ENCODE results near the gene LRRC3B. TPM values are rescaled to one million over a fixed set of nuclear protein-coding genes. Genes with fewer than 3 reads are reported as not detected.

The LRRC3B gene
- total RNA-seq, 1 donor from 2014 or later, result 0.54 TPM

DNA sequence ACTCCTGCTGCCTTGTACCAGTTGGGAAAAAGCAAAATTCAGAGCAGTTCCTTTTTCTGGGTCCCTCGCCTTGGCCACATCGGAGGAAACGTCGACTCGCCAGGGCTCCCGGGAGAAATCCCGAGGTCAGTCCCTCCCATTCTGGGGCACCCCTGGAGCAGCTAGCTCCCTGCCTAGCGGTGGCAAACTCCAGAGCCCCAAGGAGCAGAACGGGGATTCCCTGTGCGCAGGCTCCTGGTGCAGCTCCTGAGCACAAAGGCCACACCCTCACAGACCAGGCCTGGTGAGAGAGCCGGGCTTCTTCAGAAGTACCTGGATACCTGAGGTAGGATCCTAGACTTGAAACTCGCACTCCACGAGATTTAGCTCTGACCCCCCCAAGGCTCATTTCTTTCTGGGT lies 2.6 kb downstream of the LRRC3B start:
- Mint-ChIP-seq H3K4me1 (peaks cover 30% of the 10 kb centered on the region), H3K4me3 (no peak overlapping the region), H3K36me3 (ENCODE audit: low read depth) (no peaks in the 10 kb centered on the region), H3K27ac (ENCODE audit: unreplicated experiment) (no peak overlapping the region), H3K27me3 (ENCODE audit: low read depth) (peaks cover 76% of the 10 kb centered on the region), H3K9me3 (no peaks in the 10 kb centered on the region)
- no peak for DNase-seq (ENCODE audit: low read depth, low spot score)
- TF ChIP-seq, protein P1, sequence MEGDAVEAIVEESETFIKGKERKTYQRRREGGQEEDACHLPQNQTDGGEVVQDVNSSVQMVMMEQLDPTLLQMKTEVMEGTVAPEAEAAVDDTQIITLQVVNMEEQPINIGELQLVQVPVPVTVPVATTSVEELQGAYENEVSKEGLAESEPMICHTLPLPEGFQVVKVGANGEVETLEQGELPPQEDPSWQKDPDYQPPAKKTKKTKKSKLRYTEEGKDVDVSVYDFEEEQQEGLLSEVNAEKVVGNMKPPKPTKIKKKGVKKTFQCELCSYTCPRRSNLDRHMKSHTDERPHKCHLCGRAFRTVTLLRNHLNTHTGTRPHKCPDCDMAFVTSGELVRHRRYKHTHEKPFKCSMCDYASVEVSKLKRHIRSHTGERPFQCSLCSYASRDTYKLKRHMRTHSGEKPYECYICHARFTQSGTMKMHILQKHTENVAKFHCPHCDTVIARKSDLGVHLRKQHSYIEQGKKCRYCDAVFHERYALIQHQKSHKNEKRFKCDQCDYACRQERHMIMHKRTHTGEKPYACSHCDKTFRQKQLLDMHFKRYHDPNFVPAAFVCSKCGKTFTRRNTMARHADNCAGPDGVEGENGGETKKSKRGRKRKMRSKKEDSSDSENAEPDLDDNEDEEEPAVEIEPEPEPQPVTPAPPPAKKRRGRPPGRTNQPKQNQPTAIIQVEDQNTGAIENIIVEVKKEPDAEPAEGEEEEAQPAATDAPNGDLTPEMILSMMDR (conservative IDR thresholded peaks at IDR 0.05), result no peak

DNA sequence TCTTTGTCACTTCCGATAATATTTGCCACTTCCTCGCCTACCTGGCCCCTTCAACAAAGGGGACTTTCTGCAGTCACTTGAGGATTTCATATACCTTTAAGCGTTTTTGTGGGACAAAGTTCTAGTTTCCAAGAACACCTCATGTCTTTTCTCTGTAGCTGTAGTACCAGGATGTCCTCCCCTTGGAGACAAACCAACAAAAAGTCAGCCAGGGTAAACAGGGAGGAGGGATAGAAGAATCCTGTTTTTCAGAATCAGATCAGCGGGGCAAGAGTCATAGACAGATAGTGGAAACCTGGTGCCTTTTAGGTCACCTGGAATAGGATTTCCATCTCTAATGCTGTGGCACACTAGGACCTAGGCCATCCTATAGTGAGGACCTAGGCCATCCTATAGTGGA lies 4.5 kb downstream of the LRRC3B start:
- TF ChIP-seq, protein P1 (conservative IDR thresholded peaks at IDR 0.05), result no peak
- DNase-seq (ENCODE audit: low read depth, low spot score), result no peak
- Mint-ChIP-seq H3K9me3 (no peaks in the 10 kb centered on the region), H3K36me3 (ENCODE audit: low read depth) (no peaks in the 10 kb centered on the region), H3K27ac (ENCODE audit: unreplicated experiment) (no peak overlapping the region), H3K27me3 (ENCODE audit: low read depth) (peaks cover 57% of the 10 kb centered on the region), H3K4me3 (no peak overlapping the region), H3K4me1 (peaks cover 23% of the 10 kb centered on the region)

DNA sequence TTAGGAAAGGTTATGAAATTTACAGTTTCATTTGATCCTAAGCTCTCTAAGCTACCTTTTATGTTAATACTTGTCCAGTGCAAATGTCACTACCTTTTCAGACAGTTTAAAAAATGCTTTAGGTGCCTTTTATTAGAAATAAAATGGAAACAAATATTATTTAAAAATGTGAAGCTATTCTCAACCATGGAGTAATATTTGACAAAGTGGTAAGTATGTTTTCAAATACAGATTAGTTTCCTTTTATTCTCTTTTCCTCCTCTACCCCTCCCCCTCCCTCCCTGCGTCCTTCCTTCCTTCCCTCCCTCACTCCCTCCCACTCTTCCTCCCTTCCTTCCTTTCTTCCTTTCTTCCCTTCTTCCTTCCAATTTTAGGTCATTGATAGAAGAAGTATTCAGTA lies 6.3 kb downstream of the LRRC3B start:
- Mint-ChIP-seq H3K9me3 (no peaks in the 10 kb centered on the region), H3K27me3 (ENCODE audit: low read depth) (peaks cover 43% of the 10 kb centered on the region), H3K36me3 (ENCODE audit: low read depth) (no peaks in the 10 kb centered on the region), H3K27ac (ENCODE audit: unreplicated experiment) (no peak overlapping the region), H3K4me1 (peaks cover 8% of the 10 kb centered on the region), H3K4me3 (no peak overlapping the region)
- TF ChIP-seq, protein P1 (conservative IDR thresholded peaks at IDR 0.05), result no peak
- no peak for DNase-seq (ENCODE audit: low read depth, low spot score)

DNA sequence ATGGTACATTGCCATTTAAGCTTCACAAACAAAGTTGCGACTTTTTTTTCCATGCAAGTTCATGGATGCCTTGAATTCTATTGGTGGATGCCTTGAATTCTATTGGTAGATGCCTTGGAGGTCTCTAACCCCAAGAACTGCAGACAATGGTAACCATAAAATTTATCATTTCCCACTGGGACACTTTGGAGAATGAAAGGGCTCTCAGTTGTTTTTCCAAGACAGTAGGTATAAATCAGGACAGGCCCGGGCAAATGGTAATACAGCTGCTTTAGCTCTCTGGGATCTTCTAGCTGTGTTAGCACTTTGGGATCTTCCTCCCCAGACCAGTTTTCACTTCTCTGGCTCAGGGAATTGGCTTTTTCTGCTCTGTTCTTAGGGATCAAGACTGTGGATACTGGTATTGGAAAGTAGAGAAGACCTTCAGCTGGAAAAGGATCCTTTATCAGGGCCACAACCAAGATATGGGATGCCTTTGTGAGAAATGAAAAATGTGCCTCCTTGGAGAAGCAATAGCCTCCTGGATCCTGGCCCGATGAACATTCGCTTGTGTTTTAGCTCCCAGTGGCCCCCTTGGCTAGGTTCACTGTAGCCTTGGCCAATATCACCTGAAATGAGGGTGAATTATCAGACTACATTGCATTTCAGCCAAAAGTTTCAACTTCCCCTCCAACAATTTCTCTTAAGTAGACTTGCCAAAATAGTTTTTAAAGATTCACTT lies 8.3 kb downstream of the LRRC3B start:
- TF ChIP-seq, protein P1 (conservative IDR thresholded peaks at IDR 0.05), result no peak
- Mint-ChIP-seq H3K36me3 (ENCODE audit: low read depth) (no peaks in the 10 kb centered on the region), H3K27me3 (ENCODE audit: low read depth) (peaks cover 24% of the 10 kb centered on the region), H3K4me3 (no peak overlapping the region), H3K9me3 (no peaks in the 10 kb centered on the region), H3K4me1 (peaks cover 4% of the 10 kb centered on the region), H3K27ac (ENCODE audit: unreplicated experiment) (no peak overlapping the region)
- no peak for DNase-seq (ENCODE audit: low read depth, low spot score)

DNA sequence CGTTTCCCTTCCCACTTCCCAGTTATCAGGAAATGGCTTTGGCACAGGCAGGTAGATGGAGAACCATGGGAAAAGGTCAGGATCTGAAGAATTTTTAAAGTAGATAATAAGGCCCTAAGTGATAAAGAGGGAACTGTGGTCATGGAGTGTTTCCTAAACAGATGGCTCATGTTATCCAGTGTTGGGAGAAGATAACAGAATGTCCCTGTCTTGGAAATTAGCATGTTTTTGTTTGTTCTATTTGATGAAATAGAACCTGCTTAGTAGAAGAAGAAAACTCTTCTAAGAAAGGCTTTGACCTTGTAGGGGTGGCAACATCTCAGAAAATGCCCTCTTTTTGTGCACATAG lies 8.8 kb downstream of the LRRC3B start:
- TF ChIP-seq, protein P1 (conservative IDR thresholded peaks at IDR 0.05), result no peak
- peaks cover 4% of the 10 kb centered on the region for H3K4me1 Mint-ChIP-seq
- DNase-seq (ENCODE audit: low read depth, low spot score), result no peak
- H3K4me3 Mint-ChIP-seq, result no peak overlapping the region
- peaks cover 2% of the 10 kb centered on the region for H3K9me3 Mint-ChIP-seq
- H3K27ac Mint-ChIP-seq (ENCODE audit: unreplicated experiment), result no peak overlapping the region
- peaks cover 20% of the 10 kb centered on the region for H3K27me3 Mint-ChIP-seq (ENCODE audit: low read depth)
- no peaks in the 10 kb centered on the region for H3K36me3 Mint-ChIP-seq (ENCODE audit: low read depth)
